Skin of body (tissue), 2 donors: Measurements from ENCODE around the gene RTKN. TPM values are rescaled to one million over a fixed set of nuclear protein-coding genes. Genes with fewer than 3 reads are reported as not detected.
"Not testable (repeated sequence)": the region's sequence is repeated elsewhere in the genome, so short reads cannot be mapped to it uniquely, and the experiment has no call there.

Source experiments
- DNase-seq: peaks from one replicate; lab custom pipeline; 2025; lab: John Stamatoyannopoulos, UW
- total RNA-seq: library from RNA; depleted of rRNA; stranded (reverse); fragments of >200 nt; gene quantifications from one replicate; pipeline ENCODE4 v1.2.3, GENCODE V29; 2014

RTKN gene, protein sequence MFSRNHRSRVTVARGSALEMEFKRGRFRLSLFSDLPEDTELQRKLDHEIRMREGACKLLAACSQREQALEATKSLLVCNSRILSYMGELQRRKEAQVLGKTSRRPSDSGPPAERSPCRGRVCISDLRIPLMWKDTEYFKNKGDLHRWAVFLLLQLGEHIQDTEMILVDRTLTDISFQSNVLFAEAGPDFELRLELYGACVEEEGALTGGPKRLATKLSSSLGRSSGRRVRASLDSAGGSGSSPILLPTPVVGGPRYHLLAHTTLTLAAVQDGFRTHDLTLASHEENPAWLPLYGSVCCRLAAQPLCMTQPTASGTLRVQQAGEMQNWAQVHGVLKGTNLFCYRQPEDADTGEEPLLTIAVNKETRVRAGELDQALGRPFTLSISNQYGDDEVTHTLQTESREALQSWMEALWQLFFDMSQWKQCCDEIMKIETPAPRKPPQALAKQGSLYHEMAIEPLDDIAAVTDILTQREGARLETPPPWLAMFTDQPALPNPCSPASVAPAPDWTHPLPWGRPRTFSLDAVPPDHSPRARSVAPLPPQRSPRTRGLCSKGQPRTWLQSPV
- 25.7 TPM for total RNA-seq

DNA sequence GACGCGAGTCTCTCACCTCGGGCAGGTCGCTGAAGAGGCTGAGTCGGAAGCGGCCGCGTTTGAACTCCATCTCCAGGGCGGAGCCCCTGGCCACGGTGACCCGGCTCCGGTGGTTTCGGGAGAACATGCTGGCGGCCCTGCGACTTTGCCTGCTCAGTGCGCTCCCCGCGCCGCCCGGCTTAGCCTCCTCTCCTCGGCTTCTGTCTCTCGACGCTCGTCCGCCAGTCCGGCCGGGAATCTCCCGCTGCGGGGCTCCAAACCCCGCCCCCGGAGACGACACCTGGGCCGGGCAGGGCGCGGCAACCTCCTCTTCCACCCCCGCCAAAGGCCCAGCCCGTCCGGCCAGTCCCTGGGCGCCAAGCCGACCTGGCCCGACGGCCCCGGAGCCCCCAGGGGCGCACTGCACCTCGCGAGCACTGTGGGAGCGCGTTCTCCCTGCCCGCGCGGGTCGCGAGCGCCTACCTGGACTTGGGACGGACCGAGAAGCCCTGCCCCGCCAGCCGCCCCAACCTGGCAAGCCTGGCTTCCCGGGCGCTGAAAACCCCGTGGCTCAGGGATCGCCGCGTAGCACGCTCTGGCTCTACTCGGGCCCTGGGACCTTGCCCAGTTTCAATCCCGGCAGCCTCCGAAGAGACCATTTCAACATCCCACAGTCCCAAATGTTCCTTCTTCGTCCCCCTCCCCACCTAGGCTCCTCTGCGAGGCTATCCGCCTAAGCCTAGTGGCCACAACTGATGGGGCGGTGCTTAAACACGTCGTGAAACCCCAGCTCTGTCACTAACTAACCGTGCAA, at the start of gene RTKN:
RTKN (minus strand) TSS at position 248 of the 793 bp plus-strand sequence; CDS start at position 127, 121 bp downstream.
- DNase-seq: no peak

DNA sequence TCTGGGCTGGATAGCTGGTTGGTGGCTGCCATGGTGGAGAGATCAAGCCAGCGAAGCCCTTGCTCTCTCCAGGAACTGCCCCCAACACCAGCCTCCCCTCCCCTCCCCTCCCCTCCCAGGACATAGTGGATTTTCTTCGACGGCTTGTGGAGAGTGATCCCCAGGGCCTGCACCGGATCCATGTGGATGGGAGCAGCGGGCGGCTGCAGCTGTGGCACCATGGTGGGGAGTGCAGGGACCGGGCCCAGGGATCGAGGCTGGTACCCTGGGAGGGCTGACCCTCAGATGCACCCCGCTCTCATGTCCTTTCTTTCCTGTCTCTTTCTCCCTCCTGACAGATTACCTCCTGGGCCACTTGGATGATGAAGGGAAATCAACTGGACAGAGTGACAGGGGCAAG, 48.2 kb upstream of the RTKN start:
- no peak for DNase-seq

DNA sequence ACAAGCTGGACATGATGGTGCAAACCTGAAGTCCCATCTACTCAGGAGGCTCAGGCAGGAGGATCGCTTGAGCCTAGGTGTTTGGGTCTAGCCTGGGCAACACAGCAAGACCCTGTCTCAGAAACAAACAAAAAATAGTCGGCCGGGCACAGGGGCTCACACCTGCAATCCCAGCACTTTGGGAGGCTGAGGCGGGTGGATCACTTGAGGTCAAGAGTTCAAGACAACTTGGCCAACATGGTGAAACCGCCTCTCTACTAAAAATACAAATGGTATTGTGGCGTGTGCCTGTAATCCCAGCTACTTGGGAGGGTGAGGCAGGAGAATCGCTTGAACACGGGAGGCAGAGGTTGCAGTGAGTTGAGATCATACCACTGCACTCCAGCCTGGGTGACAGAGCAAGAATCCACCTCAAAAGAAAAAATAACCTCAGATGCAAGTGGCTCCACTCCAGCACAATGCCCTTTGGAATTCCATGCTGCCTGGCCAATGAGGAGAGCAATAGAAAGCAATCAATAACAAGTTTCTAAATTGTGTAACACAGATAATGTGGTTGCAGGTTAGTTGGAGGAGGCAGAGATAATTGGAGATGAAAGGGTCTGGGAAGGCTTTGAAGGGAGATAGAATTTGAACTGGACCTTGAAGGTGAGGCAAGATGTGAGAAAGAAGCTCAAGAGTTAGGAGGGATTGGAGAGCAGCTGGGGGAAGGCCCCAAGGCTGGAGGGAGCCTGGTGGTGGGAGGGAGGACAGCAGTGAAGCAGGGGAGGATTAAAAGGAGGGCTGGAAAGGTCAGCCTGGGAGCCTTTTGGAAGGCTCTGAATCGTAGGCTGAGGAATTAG, 47.1 kb upstream of the RTKN start:
- DNase-seq: no peak

DNA sequence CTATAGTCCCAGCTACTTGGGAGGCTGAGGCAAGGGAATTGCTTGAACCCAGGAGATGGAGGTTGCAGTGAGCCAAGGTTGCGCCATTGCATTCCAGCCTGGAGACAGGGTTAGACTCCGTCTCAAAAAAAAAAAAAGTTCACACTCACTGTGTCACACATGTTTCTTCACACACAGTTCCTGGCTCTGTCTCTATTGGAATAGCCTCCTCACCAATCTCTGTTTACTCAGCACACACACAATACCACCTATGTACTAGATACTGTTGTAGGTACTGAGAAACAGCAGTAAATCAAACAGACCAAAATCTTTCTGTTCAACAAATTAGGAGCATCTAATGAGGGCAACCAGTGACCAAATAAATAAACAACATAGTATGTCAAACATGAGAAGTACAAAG, 44.4 kb upstream of the RTKN start:
- no peak for DNase-seq

- DNase-seq: not testable (repeated sequence)
Observed at GRCh38 chr2:74483675-74484164, 42.0 kb upstream of the RTKN start.

DNA sequence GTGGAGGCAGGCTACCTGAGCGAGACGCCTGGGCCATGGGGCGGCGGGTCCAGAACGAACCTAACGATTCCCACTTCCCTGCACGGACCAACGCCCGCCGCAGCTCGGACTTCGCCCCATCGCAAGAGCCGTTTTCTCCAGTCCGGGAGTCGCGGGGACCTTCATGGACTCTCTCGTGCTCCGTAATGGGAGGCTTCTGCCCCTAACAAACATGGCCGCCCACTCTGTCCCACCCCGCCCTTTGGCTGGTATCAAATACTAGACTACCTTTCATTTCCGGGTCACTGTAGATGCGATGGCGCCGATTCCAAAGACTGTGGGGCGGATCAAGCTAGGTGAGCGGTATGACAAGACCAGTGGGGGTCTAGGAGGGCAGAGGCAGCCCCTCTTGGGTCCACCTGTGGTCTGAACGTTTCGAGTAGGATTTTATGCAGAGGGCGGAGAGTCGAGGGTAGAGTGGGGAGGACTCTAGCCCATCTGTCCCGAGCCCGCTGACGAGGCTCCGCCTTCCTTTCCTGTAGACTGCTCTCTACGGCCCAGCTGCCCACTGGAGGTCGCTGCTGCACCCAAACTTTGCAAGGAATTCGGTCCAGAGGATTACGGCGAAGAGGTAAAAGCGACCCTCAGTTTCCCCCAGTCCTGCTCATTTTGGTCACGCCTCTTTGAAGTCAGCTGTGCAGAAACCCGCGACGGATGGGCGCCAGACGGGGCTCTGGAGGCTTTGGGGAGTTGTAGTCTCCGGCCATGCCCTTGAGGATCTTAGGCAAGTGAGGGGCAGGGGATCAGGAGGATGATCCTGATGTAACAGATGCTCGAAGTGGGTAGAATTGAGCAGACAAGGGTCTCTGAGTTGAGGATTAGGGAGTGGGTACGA, 41.3 kb upstream of the RTKN start, which contains the start of the genes CCDC142 and TTC31:
CCDC142 (minus strand) TSS at position 198 of the 874 bp plus-strand sequence; CDS start at position 37, 161 bp downstream.
TTC31 (plus strand) TSS at position 281 of the 874 bp plus-strand sequence; CDS start at position 296, 15 bp downstream.
- DNase-seq: peak; percentile 96

GRCh38 chr2:74481961-74482800, 40.4 kb upstream of the RTKN start:
- DNase-seq: no peak

- no peak for DNase-seq
Observed at GRCh38 chr2:74481431-74481830, 39.7 kb upstream of the RTKN start.

DNA sequence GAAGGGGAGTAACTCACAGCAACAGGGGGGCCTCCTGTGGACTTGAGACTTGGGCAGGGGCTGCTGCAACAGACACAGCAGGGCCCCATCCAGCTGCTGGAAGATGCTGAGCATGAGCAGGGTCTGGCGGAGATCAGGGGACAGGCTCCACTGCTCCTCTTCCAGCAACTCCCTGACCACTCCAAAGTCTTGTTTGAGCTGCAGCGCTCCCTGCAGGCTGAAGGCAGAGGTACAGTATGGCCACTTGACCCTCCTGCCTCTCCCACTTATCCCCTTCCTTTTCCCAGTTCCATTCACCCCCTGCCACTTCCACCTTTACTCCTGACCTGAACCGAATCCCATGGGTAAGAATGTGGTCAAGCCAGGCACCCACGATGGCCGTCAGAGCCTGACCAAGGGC, 33.2 kb upstream of the RTKN start:
- DNase-seq: no peak

DNA sequence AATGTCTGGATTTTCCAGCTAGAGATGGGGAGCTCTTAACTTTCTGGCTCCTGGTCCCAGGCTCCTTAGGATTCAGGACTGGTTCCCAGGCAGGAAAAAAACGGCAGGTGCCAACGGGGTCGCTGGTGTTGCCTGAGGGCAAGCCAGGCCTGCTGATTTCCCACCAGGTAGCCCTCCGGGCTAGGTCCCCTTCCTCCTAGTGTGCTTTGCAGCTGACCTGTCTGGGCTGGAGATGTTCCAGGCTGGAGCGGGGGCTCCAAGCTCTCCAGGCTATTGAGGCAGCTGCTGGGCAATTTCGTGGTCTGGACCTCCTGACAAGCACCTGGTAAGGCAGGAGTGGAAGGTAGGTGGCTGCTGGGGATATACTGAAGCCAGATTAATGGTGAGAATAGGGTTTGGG, 32.7 kb upstream of the RTKN start:
- DNase-seq: no peak

DNA sequence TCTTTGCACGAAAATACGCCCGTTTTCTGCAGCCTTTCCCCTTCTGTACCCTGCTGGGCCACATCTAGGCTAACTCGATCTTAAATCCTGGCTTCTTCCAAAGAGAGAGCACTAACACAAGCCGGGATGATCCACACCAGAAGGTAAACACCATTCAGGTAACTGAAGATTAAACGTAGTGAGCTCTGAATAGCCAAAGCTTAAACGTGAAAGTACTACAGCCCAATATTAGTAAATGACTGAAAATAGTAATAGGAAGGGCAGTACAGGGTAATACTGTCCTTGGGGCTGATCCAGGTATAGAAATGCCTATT, 31.2 kb upstream of the RTKN start:
- DNase-seq: peak; percentile 48

GRCh38 chr2:74472086-74472944, 30.6 kb upstream of the RTKN start, which contains the start of gene MRPL53:
MRPL53 (minus strand) TSS chr2:74472680; CDS start chr2:74472660, 20 bp downstream.
- peak; percentile 90 for DNase-seq

DNA sequence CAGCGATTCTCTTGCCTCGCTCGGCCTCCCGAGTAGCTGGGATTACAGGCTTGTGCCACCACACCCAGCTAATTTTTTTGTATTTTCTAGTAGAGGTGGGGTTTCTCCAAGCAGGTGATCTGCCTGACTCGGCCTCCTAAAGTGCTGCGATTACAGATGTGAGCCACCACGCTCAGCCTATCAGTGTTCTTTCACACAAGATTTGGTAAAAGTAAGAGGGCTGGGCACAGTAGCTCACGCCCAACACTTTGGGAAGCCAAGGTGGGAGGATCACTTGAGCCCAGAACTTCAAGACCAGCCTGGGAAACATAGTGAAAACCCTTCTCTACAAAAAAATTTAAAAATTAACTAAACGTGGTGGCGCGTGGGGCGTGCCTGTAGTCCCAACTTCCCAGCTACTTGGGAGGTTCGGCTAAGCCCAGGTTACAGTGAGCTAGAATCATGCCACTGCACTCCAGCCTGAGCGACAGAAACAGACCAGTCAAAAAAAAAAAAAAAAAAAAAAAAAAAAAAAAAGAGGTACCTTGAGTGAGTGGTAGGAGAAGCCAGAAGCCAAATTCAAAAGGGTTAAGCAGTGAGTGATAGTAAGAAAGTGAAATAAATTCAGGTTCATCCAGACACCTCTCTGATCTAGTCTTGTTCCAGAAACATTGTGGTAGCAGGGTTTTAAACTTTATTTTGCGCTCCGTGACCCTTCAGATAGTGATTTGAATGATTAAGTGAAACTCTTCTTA, 29.8 kb upstream of the RTKN start:
- DNase-seq: no peak

DNA sequence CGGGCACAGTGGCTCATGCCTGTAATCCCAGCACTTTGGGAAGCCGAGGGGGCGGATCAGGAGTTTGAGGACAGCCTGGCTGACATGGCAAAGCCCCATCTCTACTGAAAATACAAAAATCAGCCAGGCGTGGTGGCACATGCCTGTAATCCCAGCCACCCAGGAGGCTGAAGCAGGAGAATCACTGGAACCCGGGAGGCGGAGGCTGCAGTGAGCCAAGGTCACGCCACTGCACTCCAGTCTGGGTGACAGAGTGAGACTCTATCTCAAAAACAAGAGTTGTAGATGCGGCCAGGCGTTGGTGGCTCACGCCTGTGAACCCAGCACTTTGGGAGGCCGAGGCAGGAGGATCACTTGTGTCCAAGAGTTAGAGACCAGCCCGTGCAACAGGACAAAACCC, 29.0 kb upstream of the RTKN start:
- not testable (repeated sequence) for DNase-seq

DNA sequence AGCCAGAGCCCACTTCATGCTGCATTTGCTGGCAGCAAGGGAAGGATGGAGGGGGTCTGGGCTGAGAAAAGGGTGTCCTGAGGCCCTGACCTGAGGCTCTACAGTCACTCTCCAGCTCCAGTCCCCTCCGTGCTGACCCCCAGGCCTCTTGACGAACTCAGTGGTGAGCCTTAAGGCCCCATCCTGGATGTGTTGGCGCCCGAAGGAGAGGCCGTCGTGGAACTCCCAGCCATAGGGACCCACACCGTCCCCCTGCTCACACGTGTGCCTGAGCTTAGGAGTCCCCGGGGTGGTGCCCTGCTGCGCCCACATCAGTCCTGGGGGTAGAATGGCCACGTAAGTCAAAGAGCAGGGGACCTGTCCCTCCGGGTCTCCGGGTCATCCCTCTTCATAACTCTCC, 22.7 kb upstream of the RTKN start:
- no peak for DNase-seq

DNA sequence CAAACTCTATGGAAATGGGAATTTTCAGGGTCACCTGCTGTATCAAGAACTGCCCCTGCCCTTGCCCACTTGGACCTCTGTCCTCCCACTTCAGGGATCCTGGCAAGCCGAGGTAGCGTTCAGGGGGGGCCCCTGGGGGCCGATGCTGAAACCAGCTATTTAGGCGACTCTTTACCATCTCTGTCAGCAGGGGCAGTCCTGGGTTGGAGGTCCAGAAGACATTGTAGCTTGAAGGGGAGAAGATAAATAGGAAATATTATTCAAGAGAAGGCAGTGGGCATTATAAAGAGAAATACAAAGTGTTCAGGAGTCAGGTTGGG, 21.0 kb upstream of the RTKN start:
- DNase-seq: no peak

DNA sequence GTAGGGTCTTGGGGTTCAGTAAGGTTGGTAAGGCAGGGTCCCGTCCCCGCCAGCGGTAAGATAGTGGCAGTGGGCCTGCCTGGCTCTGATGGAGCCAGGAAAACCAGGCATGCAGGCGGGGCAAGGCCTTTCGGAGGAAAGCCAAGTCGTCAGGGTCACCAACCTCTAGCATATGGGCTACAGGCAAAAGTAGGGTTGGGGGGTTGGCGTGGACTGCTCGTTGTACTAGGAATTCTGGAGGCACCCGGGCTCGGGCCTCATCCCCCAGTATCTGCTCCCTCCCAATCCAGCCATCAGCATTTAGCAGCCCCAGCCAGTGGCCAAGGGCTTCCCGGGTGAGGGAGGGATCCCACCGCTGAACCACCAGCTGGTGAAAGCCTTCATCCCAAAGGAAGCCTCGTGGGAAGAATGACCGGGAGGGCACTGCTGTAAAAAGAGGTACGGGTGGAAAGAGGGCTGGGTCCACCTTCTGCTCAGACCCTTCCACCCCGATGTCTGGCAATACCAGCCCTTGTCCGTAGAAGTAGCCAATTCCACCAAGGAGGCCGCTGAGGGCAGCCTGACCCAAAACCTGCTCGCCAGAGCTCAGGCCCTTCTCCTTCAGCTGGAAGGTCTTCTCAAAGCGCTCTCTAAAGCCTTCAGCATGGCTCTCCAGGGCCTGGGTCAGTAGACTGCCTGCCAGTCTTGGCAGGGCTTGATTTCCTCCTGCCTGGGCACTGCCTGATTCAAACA, 20.5 kb upstream of the RTKN start:
- no peak for DNase-seq
